ENCODE data around the gene CXCL9. TPM values are rescaled to one million over a fixed set of nuclear protein-coding genes. Genes with fewer than 3 reads are reported as not detected.
"Not testable (repeated sequence)": the region's sequence is repeated elsewhere in the genome, so short reads cannot be mapped to it uniquely, and the experiment has no call there.

CXCL9 gene
- total and polyA plus RNA-seq, 8 donors: 0.25 to 4.3 (median 0.81) TPM; not detected in 2

GRCh38 chr4:76001700-76002099, 5.6 kb downstream of the CXCL9 start:
- no peaks in the 10 kb centered on the region for H3K27me3 ChIP-seq
- no peak for DNase-seq
- intact Hi-C loops (cut with DNase I; ENCODE audit: low total_unique reads): no loop called here
- WGBS, 5 donors: 68 to 84% (median 72%) methylated on average over 7 of the region's 7 CpGs
- no peaks in the 10 kb centered on the region for H3K9me3 ChIP-seq
- H3K4me1 ChIP-seq: no peaks in the 10 kb centered on the region
- no peak overlapping the region for H3K27ac ChIP-seq
- no peak overlapping the region for H3K4me3 ChIP-seq
- H3K36me3 ChIP-seq: no peaks in the 10 kb centered on the region
- TF ChIP-seq POLR2AphosphoS5 (IDR thresholded peaks at IDR 0.05) (no peak), POLR2A (IDR thresholded peaks at IDR 0.05) (no peak), EP300 (IDR thresholded peaks at IDR 0.05) (no peak), CTCF (IDR thresholded peaks at IDR 0.05) (no peak)

- TF ChIP-seq CTCF (IDR thresholded peaks at IDR 0.05): no peak
- no peak for TF ChIP-seq POLR2A (IDR thresholded peaks at IDR 0.05)
- no peak for TF ChIP-seq POLR2AphosphoS5 (IDR thresholded peaks at IDR 0.05)
- TF ChIP-seq EP300 (IDR thresholded peaks at IDR 0.05): no peak
- H3K27me3 ChIP-seq: no peaks in the 10 kb centered on the region
- intact Hi-C loops (cut with DNase I; ENCODE audit: low total_unique reads): no loop called here
- no peak for DNase-seq
- H3K4me1 ChIP-seq: no peaks in the 10 kb centered on the region
- no peaks in the 10 kb centered on the region for H3K9me3 ChIP-seq
- H3K4me3 ChIP-seq: no peak overlapping the region
- no peak overlapping the region for H3K27ac ChIP-seq
- WGBS, 5 donors: 84 to 100% (median 93%) methylated on average over 1 of the region's 1 CpG
- no peaks in the 10 kb centered on the region for H3K36me3 ChIP-seq
These were observed 7.0 kb downstream of the CXCL9 start for GRCh38 chr4:76000279-76000678.

- H3K36me3 ChIP-seq; H3K4me1 ChIP-seq; DNase-seq; H3K27ac ChIP-seq; H3K4me3 ChIP-seq; H3K27me3 ChIP-seq; H3K9me3 ChIP-seq; intact Hi-C loops (cut with DNase I; ENCODE audit: low total_unique reads): not testable (repeated sequence)
- 83 to 95% (median 93%) methylated on average over 2 of the region's 2 CpGs for WGBS, 5 donors
These were observed 8.7 kb downstream of the CXCL9 start for GRCh38 chr4:75998525-75999147.

GRCh38 chr4:75997946-75998345, 9.4 kb downstream of the CXCL9 start:
- intact Hi-C loops (cut with DNase I; ENCODE audit: low total_unique reads): no loop called here
- TF ChIP-seq CTCF (IDR thresholded peaks at IDR 0.05) (no peak), POLR2A (IDR thresholded peaks at IDR 0.05) (no peak), EP300 (IDR thresholded peaks at IDR 0.05) (no peak), POLR2AphosphoS5 (IDR thresholded peaks at IDR 0.05) (no peak)
- H3K9me3 ChIP-seq: no peaks in the 10 kb centered on the region
- H3K4me1 ChIP-seq: no peaks in the 10 kb centered on the region
- no peaks in the 10 kb centered on the region for H3K36me3 ChIP-seq
- no peak overlapping the region for H3K27ac ChIP-seq
- DNase-seq: no peak
- no peaks in the 10 kb centered on the region for H3K27me3 ChIP-seq
- WGBS, 5 donors: 83 to 95% (median 91%) methylated on average over 2 of the region's 2 CpGs
- H3K4me3 ChIP-seq: no peak overlapping the region

- Histone ChIP-seq H3K36me3 (no peaks in the 10 kb centered on the region), H3K9me3 (no peaks in the 10 kb centered on the region), H3K27ac (no peak overlapping the region), H3K4me1 (no peaks in the 10 kb centered on the region), H3K27me3 (no peaks in the 10 kb centered on the region), H3K4me3 (no peak overlapping the region)
- DNase-seq: no peak
- TF ChIP-seq CTCF (IDR thresholded peaks at IDR 0.05) (no peak), POLR2A (IDR thresholded peaks at IDR 0.05) (no peak), POLR2AphosphoS5 (IDR thresholded peaks at IDR 0.05) (no peak), EP300 (IDR thresholded peaks at IDR 0.05) (no peak)
- WGBS, 5 donors: 43 to 74% (median 69%) methylated on average over 1 of the region's 1 CpG
- intact Hi-C loops (cut with DNase I; ENCODE audit: low total_unique reads): no loop called here
These were observed 10.2 kb downstream of the CXCL9 start for GRCh38 chr4:75997081-75997480.

Data from stomach (tissue), 9 donors.